Fibroblast of the conjunctiva (primary cell): ENCODE data around the gene UBLCP1.
"Not testable (repeated sequence)": the region's sequence is repeated elsewhere in the genome, so short reads cannot be mapped to it uniquely, and the experiment has no call there.

Experiments
- DNase-seq: peaks from one replicate; pipeline ENCODE4 v3.0.0-alpha.2; 2010; ENCODE audit warnings: low read depth

Gene UBLCP1, protein sequence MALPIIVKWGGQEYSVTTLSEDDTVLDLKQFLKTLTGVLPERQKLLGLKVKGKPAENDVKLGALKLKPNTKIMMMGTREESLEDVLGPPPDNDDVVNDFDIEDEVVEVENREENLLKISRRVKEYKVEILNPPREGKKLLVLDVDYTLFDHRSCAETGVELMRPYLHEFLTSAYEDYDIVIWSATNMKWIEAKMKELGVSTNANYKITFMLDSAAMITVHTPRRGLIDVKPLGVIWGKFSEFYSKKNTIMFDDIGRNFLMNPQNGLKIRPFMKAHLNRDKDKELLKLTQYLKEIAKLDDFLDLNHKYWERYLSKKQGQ

DNA sequence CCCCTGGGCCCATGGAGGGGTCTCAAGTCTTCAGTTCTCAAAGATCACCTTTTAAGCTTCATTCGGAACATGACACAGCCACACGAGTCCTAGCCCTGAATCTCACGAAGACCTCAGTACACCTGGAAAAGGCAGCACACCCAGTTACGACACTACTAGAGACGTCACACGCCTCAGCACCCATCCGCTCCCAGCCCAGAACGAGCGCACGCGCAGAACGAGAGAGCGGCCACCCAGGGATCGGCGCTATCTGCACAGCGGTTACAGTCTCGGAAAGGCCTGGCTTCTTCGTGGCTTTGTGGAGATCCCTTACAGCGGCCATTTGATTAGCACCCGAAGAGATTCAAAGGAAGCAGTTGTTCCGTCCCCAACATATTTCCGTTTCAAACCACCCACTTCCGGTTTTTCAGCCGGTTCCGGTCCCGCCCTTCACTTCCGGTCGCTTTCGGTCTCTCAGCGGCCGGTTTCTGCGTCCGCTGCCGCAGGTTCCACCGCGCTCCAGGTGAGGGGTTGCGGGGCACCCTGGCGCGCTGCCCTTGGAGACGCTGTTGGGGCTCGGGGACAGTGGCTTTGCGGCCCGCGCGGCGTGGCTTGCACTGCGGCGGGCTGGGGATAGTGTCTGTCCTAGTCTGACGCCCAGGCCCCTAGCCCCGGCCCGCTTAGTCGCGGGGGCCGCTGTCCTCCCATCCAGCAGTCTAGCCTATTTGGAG is at the start of gene UBLCP1:
TSS of gene UBLCP1 (plus strand) at position 432 of the 710 bp plus-strand sequence. CDS start 5,626 bp downstream, outside the sequence.
- peak; percentile 50 for DNase-seq

DNA sequence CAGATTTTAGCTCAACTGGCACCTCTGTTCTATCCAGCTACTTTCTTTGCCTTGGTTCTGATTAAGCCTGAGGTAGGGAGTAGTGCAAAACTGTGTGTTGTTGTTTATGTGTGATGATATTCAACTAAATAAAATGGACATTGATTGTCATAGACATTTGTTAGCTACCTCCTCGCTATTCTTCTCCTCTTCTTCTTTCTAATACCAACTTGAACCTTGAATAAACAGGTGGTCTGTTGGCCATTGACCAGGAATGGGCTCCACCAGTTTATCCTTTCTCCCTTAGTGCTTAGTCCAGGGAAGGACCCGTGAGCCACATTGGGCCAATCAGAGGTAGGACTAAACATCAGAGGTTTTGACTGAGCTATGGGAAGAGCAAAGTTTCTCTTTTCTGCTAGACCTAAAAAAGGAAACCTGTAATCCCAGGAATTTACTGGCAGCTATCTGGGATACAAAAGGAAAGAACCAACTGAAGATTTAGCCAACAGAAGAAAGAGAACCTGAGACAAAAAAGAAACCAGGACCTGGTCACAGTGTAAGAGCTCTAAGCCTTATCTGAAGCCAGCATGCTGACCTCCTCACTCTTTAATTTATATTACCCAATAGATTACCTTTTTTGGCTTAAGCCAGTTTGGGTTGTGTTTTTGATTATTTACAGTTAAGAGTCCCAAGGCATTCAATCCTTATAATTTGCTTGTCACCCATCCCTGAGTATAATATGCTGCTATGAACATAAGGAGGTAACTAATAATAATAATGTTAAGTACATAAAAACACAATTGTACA is 48.4 kb upstream of the UBLCP1 start:
- DNase-seq, result no peak

DNA sequence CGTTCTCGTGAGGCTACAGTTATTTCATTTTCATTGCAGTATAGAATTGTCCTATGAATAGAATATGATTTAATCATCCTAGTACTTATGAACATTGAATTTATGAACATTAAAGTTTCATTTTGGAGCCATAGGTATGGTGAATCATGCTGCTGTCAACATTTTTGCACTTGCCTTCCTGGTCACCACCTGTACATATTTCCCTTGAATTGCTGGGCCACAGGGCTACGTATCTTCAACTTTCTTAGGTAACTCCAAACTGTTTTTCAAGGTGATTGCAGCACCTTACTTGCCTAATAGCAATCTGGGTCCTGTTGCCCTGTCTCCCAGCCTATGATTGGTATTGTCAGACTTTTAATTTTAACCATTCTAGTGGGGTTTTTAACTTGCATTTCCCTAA is 47.2 kb upstream of the UBLCP1 start:
- no peak for DNase-seq

DNA sequence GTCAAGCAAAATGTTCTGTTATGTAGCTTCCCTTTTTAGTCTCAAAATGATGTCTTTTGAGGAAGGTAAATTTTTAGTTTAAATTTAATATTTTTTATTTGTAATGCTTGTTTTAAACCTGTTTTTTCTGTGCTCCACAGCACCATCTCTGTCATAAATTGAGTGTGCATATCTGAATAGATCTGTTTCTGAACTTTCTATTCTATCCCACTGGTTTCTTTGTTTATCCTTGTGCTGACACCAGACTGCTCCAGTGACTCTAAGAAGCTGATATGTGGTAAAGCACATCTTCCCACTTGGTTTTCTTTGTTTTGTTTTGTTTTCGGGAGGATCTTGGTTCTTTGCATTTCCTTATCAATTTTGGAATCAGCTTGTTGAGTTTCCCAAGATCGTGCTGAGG is 46.6 kb upstream of the UBLCP1 start:
- no peak for DNase-seq

DNA sequence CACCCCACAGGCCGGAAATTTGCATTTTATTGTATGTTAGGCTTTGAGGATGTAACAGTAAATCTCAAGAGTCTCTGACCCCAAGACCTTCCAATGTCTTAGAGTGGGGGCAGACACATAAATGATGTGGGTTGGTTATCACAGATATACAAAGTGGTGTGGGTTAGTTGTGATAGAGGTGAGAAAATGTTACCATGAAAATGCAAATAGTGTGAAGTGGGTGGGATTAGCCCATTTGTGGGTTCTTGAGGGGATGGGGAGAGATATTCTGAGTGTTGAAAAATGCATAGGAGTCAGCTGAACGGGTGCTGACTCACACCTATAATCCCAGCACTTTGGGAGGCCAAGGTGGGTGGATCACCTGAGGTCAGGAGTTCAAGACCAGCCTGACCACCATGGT is 45.9 kb upstream of the UBLCP1 start:
- DNase-seq, result no peak

DNA sequence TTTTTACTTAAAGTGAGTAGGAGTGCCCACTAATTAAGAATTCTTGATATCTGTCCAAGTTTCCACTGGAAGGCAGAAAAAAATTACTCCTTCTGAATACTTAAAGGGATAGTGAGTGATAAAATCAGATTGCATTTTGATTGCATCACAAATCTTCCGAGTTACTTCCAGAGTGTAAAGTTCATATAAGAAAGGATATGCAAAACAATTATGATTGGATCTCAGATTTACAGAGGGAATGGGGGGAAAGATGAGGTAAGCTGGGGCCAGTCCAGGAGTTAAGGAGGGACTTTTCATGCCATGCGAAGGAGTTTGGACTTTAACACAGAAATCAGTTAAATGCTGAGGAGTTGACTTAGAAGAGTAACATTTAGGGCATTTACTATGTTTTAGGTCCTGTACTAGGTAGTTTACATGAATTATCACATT is 44.5 kb upstream of the UBLCP1 start:
- peak; percentile 81 for DNase-seq

DNA sequence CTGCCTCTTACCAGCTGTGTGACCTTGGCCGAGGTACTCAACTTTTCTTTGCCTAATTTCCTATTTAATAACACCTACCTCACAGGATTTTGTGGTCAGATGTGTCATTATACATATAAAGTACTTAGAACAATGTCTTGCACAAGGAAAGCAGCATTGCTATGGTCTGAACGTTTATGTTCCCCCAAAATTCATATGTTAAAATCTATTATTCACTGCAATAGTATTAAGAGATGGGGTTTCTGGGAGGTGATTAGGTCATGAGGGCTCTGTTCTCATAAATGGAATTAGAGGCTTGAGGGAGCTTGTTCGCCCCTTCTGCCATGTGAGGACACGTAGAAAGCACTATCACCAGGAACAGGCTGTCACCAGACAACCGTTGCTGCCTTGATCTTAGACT is 42.9 kb upstream of the UBLCP1 start:
- DNase-seq, result no peak

DNA sequence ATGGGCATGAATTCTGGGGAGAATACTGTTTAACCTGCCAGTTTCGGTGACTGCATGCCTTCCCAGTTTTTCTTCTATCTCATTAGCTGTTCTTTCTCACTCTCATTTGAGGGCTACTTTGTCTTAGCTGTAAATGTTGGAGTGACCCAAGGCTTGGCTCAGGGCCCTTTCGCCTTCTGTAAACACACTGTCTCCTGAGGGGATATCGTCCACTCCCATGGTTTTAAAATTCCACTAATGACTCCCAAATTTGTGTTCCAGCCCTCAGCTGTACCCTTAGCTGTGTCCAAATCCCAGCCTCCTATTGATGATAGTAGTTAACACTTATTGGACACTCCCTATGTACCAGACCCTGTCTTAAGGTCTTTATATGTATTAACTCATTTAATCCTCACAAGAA is 39.6 kb upstream of the UBLCP1 start:
- no peak for DNase-seq

DNA sequence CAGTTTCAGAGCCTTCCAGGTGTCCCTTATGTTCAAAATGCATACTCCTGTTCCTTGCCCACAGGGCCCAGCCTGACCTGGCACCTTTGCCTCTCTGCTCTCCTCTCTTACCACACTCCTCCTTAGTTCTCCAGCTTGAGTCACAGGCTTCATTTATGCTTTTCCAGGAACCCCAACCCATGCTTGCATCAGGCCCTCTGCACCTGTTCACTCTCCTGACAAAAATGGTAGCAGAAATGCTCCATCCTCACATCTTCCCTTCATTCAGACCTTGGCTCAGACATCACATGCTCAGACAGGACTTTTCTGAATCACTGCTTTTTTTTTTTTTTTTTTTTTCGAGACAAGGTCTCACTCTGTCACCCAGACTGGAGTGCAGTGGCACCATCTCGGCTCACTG is 38.6 kb upstream of the UBLCP1 start:
- no peak for DNase-seq

DNA sequence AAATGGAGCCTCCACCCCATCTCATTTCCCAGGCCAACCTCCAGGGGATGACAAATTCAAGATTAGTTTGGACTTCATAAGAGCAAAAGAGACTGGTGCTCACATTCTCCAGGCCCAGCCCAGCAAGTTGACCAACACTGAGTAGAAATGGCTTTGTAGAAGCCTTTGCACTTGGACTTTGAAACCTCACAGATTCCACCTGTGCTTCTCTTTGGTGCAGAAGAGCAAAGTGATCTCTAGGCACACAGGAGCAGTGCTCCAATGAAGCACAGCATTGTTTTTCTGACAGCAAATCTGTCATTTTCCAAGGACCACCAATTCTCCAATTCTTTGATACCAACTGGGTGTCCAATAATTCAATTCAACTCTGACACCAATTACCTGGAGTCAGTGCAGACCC is 36.6 kb upstream of the UBLCP1 start:
- no peak for DNase-seq

DNA sequence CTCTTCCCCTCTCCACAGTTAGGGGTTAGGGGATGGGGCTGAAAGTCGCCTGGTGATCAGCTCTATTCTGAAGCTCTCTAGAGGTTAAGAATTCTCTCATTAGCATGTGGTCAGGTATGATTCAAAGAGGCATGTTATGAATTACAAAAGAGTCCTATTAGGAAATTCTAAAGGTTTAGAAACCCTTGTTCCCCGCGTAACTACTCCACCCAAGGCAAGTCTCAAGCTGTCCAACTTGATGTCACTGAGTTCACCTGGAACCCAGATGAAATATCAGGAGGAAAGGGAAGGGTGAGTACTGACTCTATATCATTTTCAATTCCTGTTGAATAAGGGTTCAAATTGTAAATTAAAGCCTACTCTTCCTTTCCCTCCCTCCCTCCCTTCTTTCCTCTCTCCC is 35.6 kb upstream of the UBLCP1 start:
- no peak for DNase-seq

DNA sequence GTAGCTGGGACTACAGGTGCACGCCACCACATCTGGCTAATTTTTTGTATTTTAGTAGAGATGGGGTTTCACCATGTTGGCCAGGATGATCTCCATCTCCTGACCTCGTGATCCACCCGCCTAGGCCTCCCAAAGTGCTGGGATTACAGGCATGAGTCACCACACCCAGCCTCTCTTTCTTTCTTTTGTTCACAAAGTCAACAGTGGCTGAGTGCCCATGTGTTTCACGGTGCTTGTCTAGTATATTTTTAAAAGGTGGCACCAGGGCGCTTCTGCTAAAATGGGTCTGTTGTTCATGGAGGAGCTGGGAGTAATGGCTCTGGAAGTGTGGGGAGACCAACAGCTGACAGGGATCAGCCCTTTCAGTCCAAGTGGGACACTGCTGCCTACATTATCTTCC is 35.0 kb upstream of the UBLCP1 start:
- DNase-seq, result not testable (repeated sequence)

DNA sequence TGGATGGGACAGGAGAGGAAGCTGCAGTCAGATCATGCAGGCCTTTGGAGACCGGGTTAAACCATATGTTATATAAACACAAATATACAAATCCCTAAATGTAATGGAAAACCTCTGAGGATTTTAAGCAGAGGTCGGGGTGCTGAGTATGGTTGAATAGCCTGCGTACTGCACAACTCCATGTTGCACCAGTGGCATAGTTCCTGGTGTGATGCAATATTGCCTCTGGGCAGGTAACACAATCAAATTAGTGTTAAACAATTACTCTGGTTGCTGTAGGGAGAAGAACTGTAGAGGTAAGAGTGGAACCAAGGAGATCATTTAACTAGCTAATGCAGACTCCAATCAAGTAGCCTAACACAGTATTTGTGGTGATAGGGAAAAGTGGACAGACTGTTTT is 32.4 kb upstream of the UBLCP1 start:
- DNase-seq, result no peak

DNA sequence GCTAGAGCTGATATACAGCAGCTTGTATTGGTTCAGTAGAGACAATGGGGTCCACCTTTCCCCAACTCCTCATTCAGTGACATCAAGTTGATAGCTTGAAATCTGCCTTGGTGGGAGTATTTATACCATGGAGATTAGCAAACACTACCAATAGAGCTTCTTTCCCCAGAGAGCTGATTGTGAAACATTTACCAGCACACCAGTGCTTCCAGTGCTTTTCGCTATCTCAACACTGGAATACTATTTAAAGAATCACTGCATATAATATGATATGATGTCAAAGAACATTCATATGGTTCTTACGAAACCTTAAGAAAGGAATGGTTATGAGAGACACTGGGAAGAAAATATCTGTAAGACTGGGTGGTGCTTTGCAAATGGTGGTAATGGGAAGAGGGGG is 31.9 kb upstream of the UBLCP1 start:
- no peak for DNase-seq

DNA sequence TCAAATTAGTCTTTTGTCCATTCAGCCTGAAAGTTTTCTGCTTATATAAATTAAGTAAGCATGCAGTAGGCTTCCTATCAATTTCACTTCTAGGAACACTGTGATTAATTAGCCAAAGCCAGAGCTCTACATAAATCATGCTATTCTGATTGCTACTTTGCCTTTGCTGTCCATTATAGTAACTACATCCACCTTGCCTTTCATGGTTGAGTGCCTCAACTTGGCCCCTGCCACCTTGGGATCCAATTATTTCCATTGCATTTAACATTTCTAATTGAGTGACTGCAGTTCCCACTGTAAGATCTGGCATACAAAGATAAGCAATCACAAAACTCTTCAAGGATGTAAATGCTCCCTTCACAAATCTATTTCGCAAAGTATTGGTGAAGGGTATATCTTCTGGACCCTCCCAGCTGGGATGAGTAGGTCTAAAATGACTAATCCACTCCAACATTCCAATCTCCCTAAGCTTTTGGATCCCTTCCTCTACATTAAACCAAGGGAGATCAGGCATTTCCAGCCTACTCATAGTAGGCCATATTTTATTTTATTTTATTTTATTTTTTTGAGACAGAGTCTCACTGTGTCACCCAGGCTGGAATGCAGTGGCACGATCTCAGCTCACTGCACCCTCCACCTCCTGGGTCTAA is 27.1 kb upstream of the UBLCP1 start:
- DNase-seq, result not testable (repeated sequence)

DNA sequence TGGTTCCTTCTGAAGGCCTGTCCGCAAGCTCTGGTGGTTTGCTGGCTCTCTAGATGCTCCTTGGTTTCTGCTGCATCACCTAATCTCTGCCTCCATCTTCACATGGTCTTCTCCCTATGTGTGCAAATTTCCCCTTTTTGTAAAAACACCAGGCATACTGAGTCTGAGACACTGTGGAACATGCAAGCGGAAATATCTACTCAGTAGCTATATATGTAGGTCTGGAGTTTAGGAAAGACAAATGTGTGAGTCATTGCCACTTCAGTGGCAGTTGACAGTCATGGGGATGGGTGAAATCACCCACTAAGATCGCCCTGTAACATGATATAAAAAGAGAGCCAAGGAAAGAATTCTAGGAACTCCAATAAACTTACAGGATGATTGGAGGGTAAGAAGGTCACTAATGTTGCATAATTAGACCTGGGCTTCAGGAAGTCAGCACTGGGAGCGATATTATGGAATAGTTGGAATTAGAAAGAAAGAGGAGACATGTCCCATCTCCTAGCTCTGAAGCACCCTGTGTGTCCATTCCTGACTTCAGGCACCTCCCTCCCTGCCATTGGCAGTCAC is 22.7 kb upstream of the UBLCP1 start:
- no peak for DNase-seq

DNA sequence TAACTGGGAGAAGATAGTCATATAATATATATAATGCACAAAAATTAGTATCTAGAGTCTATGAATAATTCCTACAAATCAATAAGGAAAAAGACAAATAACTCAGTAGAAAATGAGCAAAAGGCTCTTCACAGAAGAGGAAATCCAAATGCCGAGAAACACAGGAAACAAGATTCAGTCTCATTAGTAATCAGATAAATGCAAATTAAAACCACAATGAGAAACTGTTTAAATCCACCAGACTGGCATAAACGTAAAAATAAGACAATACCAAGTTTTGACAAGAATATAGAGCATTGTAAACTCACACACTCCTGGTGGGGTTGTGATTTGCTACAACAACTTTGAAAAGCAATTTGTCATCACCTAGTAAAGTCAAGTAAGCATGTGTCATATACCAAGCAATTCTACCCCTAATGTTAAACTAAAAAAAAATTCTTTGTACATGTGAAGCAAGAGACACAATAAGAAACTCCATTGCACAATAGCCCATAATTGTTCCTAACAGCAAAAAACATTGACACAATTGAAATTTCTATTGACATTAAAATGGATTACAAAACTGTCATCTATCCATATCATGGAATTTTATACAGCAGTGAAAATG is 21.0 kb upstream of the UBLCP1 start:
- DNase-seq, result no peak

DNA sequence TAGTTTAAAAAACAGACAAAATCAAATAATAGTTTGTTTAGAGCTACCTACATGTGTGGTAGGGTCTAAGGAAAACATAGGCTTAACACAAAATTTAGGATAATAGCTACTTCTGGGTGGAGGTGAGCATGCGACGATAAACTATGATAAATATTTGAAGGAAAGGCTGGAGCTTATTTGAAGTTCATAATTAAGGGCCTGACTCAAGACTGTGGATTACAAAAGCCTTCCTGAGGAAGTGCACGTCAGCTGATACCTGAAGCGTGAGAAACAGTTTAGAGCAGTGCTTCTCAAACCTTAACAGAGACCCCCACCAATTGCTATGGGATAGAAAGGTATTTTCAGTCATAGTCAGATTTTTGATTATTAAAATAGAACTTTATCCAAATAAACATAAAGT is 20.4 kb upstream of the UBLCP1 start:
- no peak for DNase-seq

DNA sequence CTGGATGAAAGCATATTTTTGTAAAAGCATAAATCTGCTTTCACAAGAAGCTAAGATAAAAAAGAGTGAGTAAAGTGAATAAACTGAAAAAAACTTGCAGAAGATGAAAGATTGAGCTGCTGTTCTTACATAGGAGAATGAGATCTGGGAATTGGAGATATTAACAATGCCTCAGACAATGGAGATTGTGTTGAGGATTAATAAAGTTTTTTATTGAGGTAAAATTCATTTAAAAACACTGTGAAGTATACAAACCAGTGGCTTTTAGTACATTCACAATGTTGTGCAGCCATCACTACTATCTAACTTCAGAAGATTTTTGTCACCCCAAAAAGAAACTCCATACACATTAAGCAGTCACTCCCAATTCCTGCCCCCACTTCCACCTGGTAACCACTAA is 19.7 kb upstream of the UBLCP1 start:
- DNase-seq, result no peak

DNA sequence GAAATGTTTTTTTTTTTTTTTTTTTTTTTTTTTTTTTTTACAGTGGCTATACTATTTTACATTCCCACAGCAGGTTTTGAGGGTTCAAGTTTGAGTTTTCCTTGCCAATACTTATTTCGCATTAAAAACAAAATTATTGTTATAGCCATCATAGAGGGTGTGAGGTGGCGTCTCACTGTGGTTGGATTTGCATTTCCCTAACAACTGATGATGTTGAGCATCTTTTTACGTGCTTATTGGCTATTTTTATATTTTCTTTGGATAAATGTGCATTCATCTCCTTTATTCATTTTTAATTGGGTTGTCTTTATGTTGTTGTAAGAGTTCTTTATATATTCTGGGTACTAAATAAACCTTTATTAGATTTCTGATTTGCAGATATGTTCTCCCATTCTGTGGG is 18.9 kb upstream of the UBLCP1 start:
- DNase-seq, result no peak

DNA sequence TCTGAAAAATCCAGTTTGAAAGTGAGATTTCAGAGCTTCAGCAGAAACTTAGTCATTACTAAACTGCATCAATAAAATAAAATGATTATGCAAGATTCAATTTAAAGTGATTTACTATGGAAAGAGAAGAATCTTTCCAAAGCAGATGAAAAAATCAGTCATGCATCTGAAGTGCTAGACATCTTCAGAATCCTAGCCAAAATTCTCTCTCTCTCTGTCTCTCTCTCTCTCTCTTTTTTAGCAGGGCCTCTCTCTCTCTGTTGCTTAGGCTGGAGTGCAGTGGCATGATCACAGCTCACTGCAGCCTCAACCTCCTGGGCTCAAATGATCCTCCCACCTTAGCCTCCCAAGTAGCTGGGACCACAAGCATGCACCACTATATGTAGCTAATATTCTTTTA is 18.2 kb upstream of the UBLCP1 start:
- no peak for DNase-seq

DNA sequence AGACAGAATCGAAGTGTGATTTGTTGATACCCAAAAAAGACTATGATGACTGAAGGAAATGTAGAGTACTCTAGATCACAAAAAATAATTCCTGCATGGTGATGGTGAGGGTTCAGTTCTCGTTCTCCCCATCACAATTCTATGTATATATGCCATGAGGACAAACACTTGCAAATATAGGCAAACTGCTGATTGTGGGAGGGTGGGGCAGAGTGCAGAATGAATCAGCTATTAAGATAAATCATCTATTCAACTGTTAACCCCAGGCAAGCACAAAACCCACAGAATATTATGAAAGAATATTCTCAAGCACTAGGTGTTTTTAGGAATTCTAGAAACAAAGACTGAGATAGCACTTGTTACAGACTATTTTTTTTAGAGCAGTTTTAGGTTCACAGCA is 13.9 kb upstream of the UBLCP1 start:
- no peak for DNase-seq
